ENCODE results near the gene RAB3GAP1. TPM values are rescaled to one million over a fixed set of nuclear protein-coding genes. Genes with fewer than 3 reads are reported as not detected.

Gene RAB3GAP1
- total RNA-seq, 2 donors from 2014 or later: 28.5 to 29.6 TPM

DNA sequence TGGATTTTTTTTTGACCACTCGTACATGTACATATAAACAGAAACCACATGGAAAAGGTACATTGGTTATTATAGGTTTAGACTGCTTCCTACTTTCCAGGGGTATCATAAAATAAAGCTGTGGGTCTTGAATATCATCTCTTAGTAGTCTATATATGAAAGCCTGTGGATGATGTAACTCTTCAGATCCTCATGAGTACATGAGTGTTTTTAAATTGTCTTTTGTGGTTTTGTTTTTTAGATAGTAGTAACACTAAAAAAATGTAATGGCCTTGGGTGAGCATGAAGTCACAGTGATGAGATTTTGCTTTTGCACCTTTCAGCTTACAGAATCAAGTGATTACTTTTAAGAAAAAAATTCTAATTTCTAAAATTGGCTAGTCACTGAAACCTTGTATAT, 80.2 kb downstream of the RAB3GAP1 start:
- Histone ChIP-seq H3K4me1 (ENCODE audit: control insufficient read depth, insufficient read depth, low read length) (peaks cover 15% of the 10 kb centered on the region), H3K27me3 (ENCODE audit: control insufficient read depth, insufficient read depth, low read length, poor library complexity, severe bottlenecking) (no peaks in the 10 kb centered on the region), H3K36me3 (ENCODE audit: control insufficient read depth, insufficient read depth, low read length) (peaks cover 71% of the 10 kb centered on the region), H3K27ac (ENCODE audit: low read depth, low read length) (no peak overlapping the region), H3K9ac (ENCODE audit: extremely low read depth, low read length, poor library complexity, severe bottlenecking) (no peak overlapping the region), H3K4me3 (ENCODE audit: low read length) (no peak overlapping the region), H3K9me3 (ENCODE audit: control insufficient read depth, low read length) (no peaks in the 10 kb centered on the region)
- Mint-ChIP-seq H3K27ac (no peak overlapping the region), H3K4me1 (peaks cover 17% of the 10 kb centered on the region), H3K9me3 (no peaks in the 10 kb centered on the region), H3K27me3 (ENCODE audit: insufficient read depth) (no peaks in the 10 kb centered on the region), H3K4me3 (no peak overlapping the region), H3K36me3 (ENCODE audit: low read depth) (peaks cover 68% of the 10 kb centered on the region)
- 80 to 100% methylated on average over 1 of the region's 1 CpG for WGBS, 2 experiments (ENCODE audit: insufficient coverage in 1 of 2, insufficient read length in 1 of 2)
- TF ChIP-seq, protein P1, sequence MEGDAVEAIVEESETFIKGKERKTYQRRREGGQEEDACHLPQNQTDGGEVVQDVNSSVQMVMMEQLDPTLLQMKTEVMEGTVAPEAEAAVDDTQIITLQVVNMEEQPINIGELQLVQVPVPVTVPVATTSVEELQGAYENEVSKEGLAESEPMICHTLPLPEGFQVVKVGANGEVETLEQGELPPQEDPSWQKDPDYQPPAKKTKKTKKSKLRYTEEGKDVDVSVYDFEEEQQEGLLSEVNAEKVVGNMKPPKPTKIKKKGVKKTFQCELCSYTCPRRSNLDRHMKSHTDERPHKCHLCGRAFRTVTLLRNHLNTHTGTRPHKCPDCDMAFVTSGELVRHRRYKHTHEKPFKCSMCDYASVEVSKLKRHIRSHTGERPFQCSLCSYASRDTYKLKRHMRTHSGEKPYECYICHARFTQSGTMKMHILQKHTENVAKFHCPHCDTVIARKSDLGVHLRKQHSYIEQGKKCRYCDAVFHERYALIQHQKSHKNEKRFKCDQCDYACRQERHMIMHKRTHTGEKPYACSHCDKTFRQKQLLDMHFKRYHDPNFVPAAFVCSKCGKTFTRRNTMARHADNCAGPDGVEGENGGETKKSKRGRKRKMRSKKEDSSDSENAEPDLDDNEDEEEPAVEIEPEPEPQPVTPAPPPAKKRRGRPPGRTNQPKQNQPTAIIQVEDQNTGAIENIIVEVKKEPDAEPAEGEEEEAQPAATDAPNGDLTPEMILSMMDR (conservative IDR thresholded peaks at IDR 0.05): no peak
- no peak for DNase-seq

DNA sequence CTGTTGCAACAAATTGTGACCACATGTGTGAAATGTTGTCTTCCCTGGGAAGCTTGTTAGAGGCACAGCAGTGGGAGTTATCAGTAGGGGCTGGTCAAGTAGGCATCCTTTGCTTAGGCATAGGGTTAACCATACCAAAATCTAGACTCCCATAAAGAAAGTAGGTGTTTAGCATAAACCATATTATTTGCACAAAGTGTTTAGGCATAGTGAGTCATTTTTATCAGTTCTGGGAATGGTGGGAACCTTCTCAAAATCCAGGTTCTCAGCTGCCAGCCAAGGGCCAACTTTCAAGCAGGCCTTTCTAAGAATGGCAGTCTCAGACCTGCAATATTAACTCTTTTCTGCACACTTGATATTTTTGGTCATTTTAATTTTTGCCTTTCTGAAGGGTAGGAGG, 88.5 kb downstream of the RAB3GAP1 start:
- Histone ChIP-seq H3K36me3 (ENCODE audit: control insufficient read depth, insufficient read depth, low read length) (peaks cover 87% of the 10 kb centered on the region), H3K4me3 (ENCODE audit: low read length) (no peak overlapping the region), H3K9me3 (ENCODE audit: control insufficient read depth, low read length) (peaks cover 47% of the 10 kb centered on the region), H3K9ac (ENCODE audit: extremely low read depth, low read length, poor library complexity, severe bottlenecking) (no peak overlapping the region), H3K27me3 (ENCODE audit: control insufficient read depth, insufficient read depth, low read length, poor library complexity, severe bottlenecking) (no peaks in the 10 kb centered on the region), H3K27ac (ENCODE audit: low read depth, low read length) (no peak overlapping the region), H3K4me1 (ENCODE audit: control insufficient read depth, insufficient read depth, low read length) (no peaks in the 10 kb centered on the region)
- Mint-ChIP-seq H3K27me3 (ENCODE audit: insufficient read depth) (no peaks in the 10 kb centered on the region), H3K9me3 (peaks cover 37% of the 10 kb centered on the region), H3K36me3 (ENCODE audit: low read depth) (peaks cover 83% of the 10 kb centered on the region), H3K4me1 (peaks cover under 1% of the 10 kb centered on the region), H3K27ac (no peak overlapping the region), H3K4me3 (no peak overlapping the region)
- DNase-seq: no peak
- TF ChIP-seq, protein P1 (conservative IDR thresholded peaks at IDR 0.05): no peak

DNA sequence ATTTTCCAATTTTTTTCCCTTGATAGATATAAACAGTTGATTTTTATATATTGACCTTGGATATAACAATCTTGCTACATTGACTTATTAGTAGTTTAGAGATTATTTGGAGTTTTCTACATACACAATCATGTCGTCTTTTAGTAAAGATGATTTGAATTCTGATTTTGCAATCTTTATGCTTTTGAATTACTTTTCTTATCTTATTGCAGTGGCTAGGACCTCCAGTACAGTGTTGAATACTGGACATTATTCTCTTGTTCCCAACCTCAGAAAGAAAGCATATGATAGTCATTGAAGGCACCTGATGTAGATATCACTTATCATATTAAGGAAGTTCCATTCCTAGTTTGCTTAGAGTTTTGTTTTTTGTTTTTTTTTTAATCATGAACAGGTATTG, 90.2 kb downstream of the RAB3GAP1 start:
- Histone ChIP-seq H3K4me3 (ENCODE audit: low read length) (peak overlapping the region; percentile 21), H3K27me3 (ENCODE audit: control insufficient read depth, insufficient read depth, low read length, poor library complexity, severe bottlenecking) (no peaks in the 10 kb centered on the region), H3K9me3 (ENCODE audit: control insufficient read depth, low read length) (peaks cover 47% of the 10 kb centered on the region), H3K9ac (ENCODE audit: extremely low read depth, low read length, poor library complexity, severe bottlenecking) (no peak overlapping the region), H3K36me3 (ENCODE audit: control insufficient read depth, insufficient read depth, low read length) (peaks cover 75% of the 10 kb centered on the region), H3K4me1 (ENCODE audit: control insufficient read depth, insufficient read depth, low read length) (no peaks in the 10 kb centered on the region), H3K27ac (ENCODE audit: low read depth, low read length) (no peak overlapping the region)
- peaks cover 68% of the 10 kb centered on the region for H3K36me3 Mint-ChIP-seq (ENCODE audit: low read depth)
- H3K4me3 Mint-ChIP-seq: no peak overlapping the region
- DNase-seq: no peak
- H3K27ac Mint-ChIP-seq: no peak overlapping the region
- H3K9me3 Mint-ChIP-seq: peaks cover 37% of the 10 kb centered on the region
- WGBS, 2 experiments (ENCODE audit: insufficient coverage in 1 of 2, insufficient read length in 1 of 2): 100% methylated on average over 1 of the region's 1 CpG; no CpG with 5 or more reads in 1 of the 2 experiments
- H3K27me3 Mint-ChIP-seq (ENCODE audit: insufficient read depth): no peaks in the 10 kb centered on the region
- TF ChIP-seq, protein P1 (conservative IDR thresholded peaks at IDR 0.05): no peak
- H3K4me1 Mint-ChIP-seq: no peaks in the 10 kb centered on the region

Data from endodermal cell (in vitro differentiated cells).